GM08714 (cell line): ENCODE measurements around the gene PLCB1.

ENCODE experiments used
- H3K4me3 ChIP-seq: fragments of 200-500 bp; sonication (Bioruptor generic); 2 replicates; pipeline ENCODE4 v1.5.1; 2014; ENCODE audit warnings: mild to moderate bottlenecking, low read length, inconsistent platforms
- ZNF274 ChIP-seq: IDR thresholded peaks from 2 replicates; pipeline ENCODE4 v1.6.1; 2012; ENCODE audit warnings: mild to moderate bottlenecking, low read depth, low read length

The PLCB1 gene

DNA sequence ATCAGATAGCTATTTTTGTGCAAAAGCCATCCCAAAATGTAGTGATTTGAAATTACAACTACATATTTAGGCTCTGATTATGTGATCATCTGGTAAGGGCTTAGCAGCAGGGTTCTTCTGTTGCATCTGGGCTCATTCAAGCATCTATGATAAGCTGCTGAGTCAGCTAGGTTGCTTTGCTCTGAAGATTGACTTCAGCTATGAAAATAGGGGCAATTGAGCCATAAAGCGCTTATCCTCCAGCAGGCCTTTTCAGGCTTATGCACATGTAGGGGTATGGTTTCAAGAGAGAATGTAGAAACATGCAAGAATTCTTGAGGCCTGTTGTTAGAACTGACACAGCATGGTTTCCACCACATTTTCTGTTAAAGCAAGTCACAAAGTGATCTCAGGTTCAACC is 114.1 kb downstream of the PLCB1 start:
- TF ChIP-seq ZNF274 = no peak
- H3K4me3 ChIP-seq = no peak overlapping the region

DNA sequence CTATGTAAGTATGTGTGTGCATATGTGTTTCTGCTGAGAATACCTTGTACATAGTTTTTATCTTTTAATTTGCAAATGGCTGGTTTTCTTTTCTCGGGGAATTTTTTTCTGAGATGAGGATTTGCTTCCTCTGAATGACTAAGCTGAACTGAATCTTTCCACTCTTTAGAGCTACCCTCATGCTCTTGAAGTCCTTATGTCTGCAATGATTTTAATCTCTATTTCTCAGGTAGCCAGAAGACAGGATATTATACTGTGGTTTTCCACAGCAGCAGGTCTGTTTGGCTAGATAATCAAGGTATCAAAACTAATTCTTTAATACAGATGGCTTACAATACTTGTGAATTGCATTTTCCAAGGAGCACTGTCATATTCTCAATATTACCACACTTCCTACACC is 114.7 kb downstream of the PLCB1 start:
- no peak for TF ChIP-seq ZNF274
- no peak overlapping the region for H3K4me3 ChIP-seq

DNA sequence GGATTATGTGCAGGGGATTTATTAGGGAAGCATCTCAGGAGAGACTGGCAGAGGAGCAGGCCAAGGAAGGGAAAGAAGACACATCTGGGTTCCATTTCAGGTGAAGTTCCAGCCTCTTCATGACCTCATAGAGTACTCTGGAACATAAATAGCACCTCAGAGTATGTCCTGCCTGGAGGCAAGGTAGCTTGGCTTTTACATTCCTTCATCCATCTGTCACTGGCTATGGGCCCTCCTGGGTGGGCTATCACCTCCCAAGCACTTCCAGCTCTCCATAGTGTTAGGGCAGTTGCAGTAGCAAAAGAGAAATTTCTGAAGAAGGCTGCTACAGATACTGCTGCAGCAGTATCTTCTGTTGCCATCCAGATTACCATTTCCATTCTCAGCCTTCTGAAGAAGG is 116.0 kb downstream of the PLCB1 start:
- no peak for TF ChIP-seq ZNF274
- no peak overlapping the region for H3K4me3 ChIP-seq

DNA sequence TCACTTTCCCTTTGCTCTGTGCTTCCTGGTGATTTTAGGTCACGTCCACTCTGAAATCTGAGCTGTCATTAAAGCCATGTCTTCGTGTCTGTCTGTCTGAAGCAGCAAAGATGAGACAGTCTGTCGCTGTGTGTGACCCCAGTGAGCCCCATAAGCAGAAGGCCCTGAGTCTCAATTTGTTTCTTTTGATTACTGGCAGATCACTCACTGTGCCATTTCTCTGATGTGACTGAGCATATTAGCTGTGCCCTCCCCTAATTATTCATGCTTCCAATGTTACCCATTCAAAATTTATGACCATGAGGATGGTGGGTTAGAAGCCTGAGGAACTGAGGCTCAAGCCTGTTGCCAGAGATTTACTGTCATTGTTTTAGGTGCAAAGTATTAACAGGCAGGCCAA is 117.6 kb downstream of the PLCB1 start:
- no peak for TF ChIP-seq ZNF274
- H3K4me3 ChIP-seq = no peak overlapping the region

DNA sequence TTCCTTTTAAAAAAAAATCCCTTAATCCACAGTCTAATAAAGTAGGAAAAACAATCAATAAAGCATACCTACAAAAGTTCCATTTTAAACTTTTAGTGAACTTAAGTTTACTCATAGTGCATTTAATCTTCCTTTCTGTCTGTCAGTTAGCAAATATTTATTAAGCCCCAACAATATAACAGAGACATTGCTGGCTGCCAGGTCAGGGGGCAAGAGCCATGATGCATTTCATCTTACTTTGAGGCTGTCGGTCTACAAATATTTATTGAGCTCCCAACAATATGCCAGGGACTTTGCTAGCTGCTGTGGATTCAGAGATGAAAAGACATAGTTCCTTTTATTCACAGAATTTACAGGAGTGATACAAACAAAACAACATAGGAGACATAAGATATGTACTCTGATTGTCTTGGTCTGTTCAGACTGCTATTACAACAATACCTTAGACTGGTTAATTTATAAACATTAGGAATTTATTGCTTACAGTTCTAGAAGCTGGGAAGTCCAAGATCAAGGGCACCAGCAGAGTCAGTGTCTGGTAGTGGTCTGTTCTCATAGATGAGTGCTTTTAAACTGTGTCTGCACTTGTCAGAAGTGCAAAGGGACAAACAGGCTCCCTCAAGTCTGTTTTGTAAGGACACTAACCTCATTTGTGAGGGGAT is 118.6 kb downstream of the PLCB1 start:
- H3K4me3 ChIP-seq = no peak overlapping the region
- TF ChIP-seq ZNF274 = no peak

DNA sequence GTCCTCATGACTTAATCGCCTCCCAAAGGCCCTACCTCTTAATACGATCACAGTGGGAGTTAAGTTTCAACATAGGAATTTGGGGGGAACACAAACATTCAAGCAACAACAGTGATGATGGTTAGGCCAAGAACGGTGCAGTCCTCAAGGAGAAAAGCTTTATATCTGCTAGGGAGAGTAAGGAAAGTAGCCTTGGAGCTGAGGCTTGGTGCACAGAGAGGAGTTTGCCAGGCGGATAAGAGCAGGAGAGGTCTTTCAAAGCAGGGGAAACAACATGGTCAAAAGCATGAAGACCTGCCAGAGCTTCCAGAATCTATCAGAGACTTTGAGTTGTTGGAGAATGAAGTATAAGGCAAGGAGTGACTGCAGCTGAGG is 119.1 kb downstream of the PLCB1 start:
- no peak for TF ChIP-seq ZNF274
- H3K4me3 ChIP-seq = no peak overlapping the region

DNA sequence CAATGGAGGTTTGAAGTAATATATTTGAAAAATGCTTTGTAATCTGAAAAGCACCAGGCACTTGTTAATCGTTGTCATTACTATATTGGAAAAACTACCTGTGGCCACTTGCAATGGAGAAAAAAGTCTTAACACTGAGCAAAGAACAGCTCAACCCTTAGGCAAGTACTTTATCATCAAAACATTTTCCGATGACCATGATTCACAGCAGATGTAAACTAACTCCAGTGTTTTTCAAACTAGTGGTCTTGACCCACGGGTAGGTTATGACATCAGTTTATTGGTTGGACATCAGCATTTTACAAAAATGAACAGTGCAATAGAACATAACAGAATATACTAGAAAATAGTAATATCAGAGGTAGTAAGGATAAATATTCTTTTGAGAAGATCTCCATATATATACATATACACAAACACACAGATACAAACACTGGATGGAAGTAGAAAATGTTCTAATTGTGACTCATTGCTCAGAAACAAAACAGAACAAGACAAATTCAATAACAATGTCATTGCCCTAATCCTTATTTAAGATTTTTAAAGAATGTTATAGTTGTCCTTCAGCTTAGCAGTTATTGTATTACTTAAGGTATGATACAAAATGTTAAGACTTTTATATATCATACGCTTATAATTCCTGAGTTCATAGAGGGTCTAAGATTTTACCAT is 123.0 kb downstream of the PLCB1 start:
- TF ChIP-seq ZNF274 = no peak

DNA sequence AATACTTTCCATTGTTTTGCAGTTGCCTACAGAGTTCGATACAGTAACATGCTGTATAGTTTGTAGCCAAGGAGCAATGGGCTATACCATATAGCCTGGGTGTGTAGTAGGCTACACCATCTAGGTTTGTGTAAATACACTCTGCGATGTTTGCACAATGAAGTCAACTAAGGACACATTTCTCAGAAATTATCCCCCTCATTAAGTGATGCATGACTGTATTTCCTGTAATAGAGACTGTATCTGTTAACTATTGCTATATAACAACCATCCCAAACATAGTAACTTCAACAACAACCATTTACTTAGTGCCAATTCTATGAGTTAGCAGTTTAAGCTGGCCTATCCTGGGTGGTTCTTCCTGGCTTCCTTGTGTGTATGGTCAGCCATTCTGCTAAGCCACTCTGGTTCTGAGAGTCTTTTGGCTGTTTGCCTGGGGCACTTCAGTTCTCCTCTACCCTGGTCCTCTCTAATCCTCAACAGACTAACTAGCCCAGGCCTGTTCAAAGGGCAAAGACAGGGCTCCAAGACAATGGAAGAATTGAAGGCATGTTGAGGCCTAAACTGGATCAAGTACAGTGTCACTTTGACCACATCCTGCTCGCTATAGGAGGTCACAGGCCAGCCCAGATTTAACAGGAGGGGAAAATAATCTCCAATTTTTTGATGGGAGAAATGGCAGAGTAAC is 124.0 kb downstream of the PLCB1 start:
- no peak for TF ChIP-seq ZNF274
- no peak overlapping the region for H3K4me3 ChIP-seq

More for the DNA sequence above, 123.0 kb downstream of the PLCB1 start:
- H3K4me3 ChIP-seq = no peak overlapping the region

DNA sequence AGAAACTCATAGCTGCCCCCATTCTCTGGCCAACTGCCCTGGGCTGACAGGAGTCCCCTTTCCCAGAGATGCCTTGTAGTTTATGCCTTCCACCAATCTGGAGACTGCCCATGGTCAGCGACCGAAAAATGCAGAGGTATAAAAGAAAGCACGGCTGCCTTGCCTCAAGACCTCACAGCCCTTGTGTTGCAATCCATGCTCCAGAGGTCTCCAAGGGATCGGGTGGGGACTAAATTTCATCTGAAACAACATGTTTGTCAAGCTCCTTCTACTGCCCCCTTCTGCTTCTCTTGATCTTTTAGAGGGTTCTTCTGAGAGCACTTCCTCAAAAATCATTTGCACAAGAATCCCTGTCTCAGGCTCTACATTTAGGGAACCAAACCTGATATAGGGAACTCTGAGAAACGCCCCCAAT is 128.8 kb downstream of the PLCB1 start:
- TF ChIP-seq ZNF274 = no peak
- H3K4me3 ChIP-seq = no peak overlapping the region

DNA sequence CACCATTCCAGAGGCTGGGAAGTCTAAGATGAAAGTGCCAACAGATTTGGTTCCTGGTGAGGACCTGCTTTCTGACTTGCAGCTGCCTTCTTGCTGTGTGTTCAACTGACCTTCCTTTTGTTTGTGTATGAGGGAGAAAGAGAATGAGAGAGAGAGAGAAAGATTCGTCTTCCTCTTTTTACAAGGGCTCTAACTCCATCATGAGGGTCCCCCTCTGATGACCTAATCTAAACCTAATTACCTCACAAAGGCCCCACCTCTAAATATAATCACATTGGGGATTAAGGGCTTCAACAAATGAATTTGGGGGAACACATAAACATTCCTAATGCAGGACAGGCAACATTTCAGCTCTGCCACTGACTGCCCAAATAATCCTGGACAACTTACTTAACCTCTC is 130.7 kb downstream of the PLCB1 start:
- no peak for TF ChIP-seq ZNF274
- H3K4me3 ChIP-seq = no peak overlapping the region

DNA sequence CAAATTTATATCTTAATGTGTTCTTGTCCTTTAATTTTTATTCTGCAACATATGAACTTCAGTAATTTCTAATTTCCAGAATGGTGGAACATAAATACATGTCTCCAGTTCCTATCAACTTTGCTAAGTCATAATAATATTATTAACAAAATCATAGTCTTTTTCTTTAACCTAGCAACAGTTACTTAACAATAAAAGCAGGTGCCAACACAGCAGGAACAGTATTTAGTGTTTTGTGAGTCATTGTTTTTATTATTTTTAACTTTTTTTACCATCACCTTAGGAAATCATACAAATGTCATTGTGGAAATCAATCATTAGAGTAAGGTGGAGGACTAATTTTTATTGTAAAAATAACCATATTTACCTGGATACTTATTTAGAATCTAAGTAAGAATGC is 133.5 kb downstream of the PLCB1 start:
- H3K4me3 ChIP-seq = no peak overlapping the region
- TF ChIP-seq ZNF274 = no peak

DNA sequence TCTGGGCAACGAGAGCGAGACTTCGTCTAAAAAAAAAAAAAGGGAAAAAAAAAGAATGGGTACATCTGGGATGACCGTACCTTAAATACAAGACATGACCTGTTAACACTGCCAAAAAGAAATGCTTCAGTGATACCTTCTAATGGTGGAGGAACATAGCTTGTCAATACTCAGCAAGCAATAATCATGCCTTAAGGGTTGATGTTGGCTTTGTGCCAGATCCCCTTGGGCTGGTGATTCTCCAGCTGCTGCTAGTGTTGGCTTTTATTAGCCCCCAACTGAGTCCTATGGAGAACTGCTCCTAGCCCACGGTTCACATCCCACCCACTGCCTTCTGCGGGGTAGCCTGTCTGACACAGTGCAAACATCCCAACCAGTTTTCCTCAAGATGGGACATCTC is 134.9 kb downstream of the PLCB1 start:
- no peak for TF ChIP-seq ZNF274
- no peak overlapping the region for H3K4me3 ChIP-seq

DNA sequence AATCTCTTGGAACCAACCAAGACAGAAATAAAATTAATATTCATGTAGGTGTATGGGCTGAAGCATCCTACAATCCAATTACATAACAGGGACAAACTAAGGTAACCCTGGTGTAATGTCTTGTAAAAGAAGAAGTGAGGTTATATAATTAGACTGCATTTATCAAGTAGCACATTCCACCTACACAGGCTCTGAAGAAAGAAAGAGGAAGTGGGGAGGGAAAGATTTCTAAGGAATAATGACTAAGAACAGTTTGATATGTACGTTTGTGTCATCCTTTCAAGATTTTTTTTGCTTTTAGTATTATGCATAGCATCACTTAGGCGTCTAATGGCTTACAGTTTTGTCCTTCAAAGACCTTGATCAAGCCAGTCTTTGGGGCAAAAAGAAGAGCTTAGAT is 139.7 kb downstream of the PLCB1 start:
- no peak for TF ChIP-seq ZNF274
- H3K4me3 ChIP-seq = no peak overlapping the region

DNA sequence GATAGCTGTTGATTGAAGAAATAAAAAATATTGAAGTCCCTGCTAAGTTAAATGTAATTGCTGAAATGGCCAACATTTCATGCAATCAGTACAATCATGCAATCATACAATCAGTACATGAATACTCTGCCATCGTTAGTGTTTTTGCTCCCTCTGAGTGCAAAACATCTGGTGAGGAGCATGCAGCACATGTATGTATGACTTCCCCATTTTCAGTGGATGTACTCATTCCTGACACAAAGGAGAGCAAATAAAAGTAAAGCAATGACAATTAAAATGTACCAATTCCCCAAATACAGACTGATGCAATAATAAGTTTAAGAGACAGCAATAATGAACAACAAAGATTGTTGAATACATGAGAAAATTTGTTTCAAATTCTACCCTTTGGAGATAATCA is 140.7 kb downstream of the PLCB1 start:
- TF ChIP-seq ZNF274 = no peak
- H3K4me3 ChIP-seq = no peak overlapping the region

DNA sequence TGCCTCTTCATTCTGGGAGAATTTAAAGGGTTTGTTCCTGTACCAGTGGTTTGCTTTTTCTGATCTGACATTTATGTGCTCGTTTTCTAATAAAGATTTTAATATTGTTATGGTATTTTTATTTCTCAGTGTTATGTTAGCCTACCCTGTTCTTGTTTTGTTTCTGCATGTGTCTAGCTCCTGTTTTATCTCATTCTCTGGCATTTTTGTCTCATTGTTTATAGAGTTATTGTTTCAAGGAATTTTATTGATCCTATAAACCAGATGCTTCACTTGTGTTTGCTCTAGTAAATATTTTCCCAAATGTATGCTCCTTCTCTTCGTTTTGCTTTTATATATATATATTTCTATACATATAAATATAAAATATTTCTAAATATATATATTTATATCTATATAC is 152.8 kb downstream of the PLCB1 start:
- H3K4me3 ChIP-seq = no peak overlapping the region
- no peak for TF ChIP-seq ZNF274
